Measurements from ENCODE around the gene SLC13A1.

- no peak for TF ChIP-seq CTCF (IDR thresholded peaks at IDR 0.05)
- TF ChIP-seq POLR2A (IDR thresholded peaks at IDR 0.05), result no peak
These were observed 17.1 kb upstream of the SLC13A1 start for GRCh38 chr7:123216825-123217224.

All from Peyer's patch (tissue), 4 donors.